Mucosa of gallbladder (tissue), 1 donor: Measurements from ENCODE around the gene TAOK2. TPM values are rescaled to one million over a fixed set of nuclear protein-coding genes. Genes with fewer than 3 reads are reported as not detected.

Source experiments
- DNase-seq: peaks from one replicate; pipeline ENCODE4 v3.0.0-alpha.2; 2020; ENCODE audit warnings: low spot score
- total RNA-seq: library from RNA; stranded (reverse); gene quantifications from one replicate; pipeline ENCODE4 v1.2.1, GENCODE V29; 2021
- donor health status: DM: no; HTN: no; CAD: no.

TAOK2 gene
- total RNA-seq, 1 donor from 2014 or later = 67.3 TPM

DNA sequence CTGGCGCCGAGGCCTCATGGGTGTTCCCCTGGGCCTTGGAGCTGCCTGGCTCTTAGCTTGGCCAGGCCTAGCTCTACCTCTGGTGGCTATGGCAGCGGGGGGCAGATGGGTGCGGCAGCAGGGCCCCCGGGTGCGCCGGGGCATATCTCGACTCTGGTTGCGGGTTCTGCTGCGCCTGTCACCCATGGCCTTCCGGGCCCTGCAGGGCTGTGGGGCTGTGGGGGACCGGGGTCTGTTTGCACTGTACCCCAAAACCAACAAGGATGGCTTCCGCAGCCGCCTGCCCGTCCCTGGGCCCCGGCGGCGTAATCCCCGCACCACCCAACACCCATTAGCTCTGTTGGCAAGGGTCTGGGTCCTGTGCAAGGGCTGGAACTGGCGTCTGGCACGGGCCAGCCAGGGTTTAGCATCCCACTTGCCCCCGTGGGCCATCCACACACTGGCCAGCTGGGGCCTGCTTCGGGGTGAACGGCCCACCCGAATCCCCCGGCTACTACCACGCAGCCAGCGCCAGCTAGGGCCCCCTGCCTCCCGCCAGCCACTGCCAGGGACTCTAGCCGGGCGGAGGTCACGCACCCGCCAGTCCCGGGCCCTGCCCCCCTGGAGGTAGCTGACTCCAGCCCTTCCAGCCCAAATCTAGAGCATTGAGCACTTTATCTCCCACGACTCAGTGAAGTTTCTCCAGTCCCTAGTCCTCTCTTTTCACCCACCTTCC, 13.9 kb downstream of the TAOK2 start:
- DNase-seq = no peak

- no peak for DNase-seq
These were observed 14.8 kb downstream of the TAOK2 start for GRCh38 chr16:29988346-29989075.

- DNase-seq = no peak
These were observed 15.6 kb downstream of the TAOK2 start for GRCh38 chr16:29989111-29989858.

- DNase-seq = no peak
These were observed 16.4 kb downstream of the TAOK2 start for GRCh38 chr16:29990034-29990433.

GRCh38 chr16:29990883-29991570, 17.4 kb downstream of the TAOK2 start:
- DNase-seq = no peak

DNA sequence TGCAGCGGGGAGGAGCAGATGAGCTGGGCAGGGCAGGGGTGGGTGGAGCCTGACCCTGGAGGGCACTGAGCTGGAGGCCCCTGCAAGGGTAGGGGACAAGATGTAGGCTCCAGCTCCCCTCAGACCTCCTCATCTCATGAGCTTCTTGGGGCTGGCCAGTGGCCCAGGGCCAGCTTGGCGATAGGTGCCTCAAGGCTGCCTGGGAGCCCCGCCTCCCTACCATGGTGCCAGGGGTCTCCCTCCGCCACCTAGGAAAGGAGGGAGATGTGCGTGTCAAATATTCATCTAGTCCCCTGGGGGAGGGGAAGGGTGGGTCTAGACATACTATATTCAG, 17.9 kb downstream of the TAOK2 start:
- no peak for DNase-seq

DNA sequence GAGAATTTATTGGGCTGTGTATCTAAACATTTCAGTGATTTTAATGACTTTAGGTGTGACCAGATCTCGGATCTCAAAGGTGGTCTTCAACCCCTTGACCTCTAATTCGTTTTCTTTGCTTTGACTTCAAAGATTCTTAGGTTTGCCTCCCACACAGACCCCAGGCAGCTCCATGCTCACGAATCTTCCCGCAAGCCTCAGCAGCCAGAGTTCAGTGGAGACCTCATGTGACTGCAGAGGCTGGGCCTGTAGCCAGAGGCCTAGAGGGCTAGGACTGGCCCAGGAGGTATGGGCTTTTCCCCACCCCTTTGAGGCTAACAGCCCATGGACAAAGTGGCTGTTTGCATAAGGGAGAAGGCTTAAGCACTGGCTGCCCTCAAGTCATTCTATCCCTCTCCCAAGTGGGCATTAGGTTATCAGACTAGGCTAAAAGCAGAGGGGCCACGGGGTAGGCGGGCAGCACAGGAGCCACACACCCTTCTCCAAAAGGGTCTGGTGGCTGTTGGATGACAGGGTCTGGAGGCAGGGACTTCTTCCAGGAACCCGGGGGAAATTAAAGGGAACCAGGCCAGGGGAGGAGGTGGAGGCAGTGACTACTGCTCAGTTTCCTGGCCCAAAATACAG, 18.8 kb downstream of the TAOK2 start:
- no peak for DNase-seq

DNA sequence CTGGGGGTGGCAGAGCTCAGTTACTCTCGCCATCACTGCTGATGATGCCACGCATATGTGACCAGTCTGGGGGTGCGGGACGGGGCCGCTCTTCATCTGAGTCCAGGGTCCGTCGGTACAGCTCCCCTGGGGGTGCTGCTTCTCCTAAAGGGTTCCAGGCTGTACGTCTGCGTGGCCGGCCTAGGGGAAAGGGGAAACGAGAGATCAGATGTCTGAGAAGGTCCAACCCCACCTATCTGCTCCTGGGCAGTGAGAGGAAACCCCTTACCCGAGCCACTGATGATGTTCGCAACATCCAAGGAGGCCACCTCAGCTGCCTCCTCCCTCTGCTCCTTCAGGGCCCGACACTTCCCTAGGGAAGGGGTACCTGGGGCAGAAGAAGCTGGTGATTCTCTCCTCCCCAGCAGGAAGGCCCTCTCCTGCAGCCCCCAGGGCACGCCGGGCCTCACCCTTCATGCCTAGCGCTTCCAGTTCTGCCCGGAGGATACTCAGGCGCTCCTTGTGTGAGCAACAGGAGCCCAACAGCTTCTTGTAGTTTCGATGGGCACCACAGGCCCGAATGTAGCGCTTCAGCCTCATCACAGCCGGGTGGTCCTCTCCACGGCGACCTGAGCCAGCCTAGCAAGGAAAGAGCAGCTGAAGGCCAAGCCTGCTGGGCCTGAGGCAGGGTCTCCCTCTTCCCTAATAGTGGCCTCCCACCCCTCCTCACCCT, 19.7 kb downstream of the TAOK2 start:
- no peak for DNase-seq

- no peak for DNase-seq
These were observed 20.4 kb downstream of the TAOK2 start for GRCh38 chr16:29993903-29994599.

GRCh38 chr16:29994600-29995323, 21.1 kb downstream of the TAOK2 start:
- DNase-seq = no peak

DNA sequence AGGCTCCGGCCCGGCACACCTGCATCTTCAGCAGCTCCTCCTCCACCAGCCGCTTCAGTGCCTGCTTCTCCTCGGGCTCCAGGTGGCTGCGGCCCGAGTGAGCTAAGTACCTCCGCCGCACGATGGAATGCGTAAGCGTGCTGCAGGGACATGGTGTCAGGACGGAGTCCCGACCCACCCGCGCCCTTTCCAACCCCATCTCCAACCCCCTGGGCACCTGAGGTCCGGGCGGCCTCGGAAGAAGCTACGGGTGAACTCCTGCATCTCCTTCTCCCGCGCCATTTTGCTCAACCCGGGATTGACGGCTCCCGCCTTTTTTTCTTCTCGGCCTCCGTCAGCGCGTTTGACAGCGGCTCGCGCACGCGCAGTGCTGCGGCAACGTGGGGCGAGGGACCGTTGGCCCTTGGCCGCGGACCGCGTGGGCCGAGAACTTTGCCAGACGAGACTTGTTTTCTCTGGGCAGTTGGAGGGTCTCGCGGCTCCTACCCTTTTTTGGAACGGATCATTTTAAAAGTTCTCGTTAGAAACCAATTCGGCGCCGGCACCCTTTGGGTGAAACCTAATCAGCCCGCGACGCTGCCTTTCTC, 21.7 kb downstream of the TAOK2 start, which contains the start of gene HIRIP3:
Gene HIRIP3 (minus strand): TSS at position 294 of the 587 bp plus-strand sequence. CDS start 12 bp downstream, at position 282.
- peak; percentile 87 for DNase-seq

GRCh38 chr16:29995911-29996765, 22.5 kb downstream of the TAOK2 start, which contains the start of gene INO80E:
TSS of gene INO80E (plus strand) at chr16:29996241. CDS start at chr16:29996311, 70 bp downstream.
- peak; percentile 98 for DNase-seq

- DNase-seq = no peak
These were observed 23.1 kb downstream of the TAOK2 start for GRCh38 chr16:29996766-29997250.

GRCh38 chr16:29999605-30000004, 25.9 kb downstream of the TAOK2 start:
- DNase-seq = no peak

DNA sequence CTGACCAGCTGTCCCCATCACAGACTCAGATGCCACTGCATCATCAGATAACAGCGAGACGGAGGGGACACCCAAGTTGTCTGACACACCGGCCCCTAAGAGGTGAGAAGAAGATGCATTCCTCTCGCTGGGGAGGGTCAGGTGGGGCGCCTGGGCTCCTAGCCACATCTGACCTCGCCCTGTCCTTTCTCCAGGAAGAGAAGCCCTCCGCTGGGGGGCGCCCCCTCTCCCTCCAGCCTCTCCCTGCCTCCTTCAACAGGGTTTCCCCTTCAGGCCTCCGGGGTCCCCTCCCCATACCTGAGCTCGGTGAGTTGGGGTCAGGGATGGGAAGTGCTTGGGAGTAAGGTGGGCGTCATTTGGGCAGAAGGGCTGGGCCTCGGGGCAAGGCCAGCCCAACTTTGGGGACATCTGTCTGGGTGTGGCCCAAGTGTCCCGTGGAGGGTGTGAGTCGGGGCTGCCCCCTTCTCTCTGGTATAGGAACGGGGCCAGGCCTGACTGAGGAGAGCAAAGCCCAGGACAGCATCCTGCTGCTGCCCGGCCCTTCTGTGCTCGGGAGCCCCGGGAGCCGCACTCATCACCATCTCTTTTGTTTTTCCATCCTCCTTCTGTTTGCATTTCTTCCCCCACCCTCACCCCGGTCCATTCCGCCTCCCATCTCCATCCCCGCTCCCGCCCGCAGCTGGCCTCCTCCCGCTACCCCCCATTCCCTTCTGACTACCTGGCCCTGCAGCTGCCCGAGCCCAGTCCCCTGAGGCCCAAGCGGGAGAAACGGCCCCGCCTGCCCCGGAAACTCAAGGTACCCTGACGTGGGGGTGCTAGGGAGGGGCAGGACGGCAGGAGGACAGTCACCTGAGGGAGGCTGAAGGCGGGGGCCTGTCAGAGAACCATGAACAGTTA, 27.3 kb downstream of the TAOK2 start:
- DNase-seq = no peak

- no peak for DNase-seq
These were observed 29.1 kb downstream of the TAOK2 start for GRCh38 chr16:30002614-30003346.
